ENCODE data around the gene PRKG1. TPM values are rescaled to one million over a fixed set of nuclear protein-coding genes. Genes with fewer than 3 reads are reported as not detected.

Gene PRKG1
- total RNA-seq, 1 donor = 19.5 TPM

- H3K27me3 ChIP-seq (ENCODE audit: insufficient read depth, low read length) = no peaks in the 10 kb centered on the region
- H3K27ac ChIP-seq (ENCODE audit: low read depth, low read length) = no peak overlapping the region
- H4K20me1 ChIP-seq (ENCODE audit: insufficient read depth, low read length) = no peaks in the 10 kb centered on the region
- no peak for DNase-seq (ENCODE audit: insufficient read length, low spot score, missing footprints)
- H3K79me2 ChIP-seq (ENCODE audit: insufficient read depth, low read length) = no peaks in the 10 kb centered on the region
- no peak overlapping the region for H3K4me2 ChIP-seq (ENCODE audit: insufficient read depth, low read length)
- no peak overlapping the region for H3K4me3 ChIP-seq (ENCODE audit: insufficient read depth, low read length)
- no peak overlapping the region for H2AFZ ChIP-seq (ENCODE audit: low read length)
- H3K9me3 ChIP-seq (ENCODE audit: low read depth, low read length) = no peaks in the 10 kb centered on the region
- H3K4me1 ChIP-seq (ENCODE audit: insufficient read depth, low read length) = peaks cover 13% of the 10 kb centered on the region
- no peaks in the 10 kb centered on the region for H3K36me3 ChIP-seq (ENCODE audit: insufficient read depth, low read length)
- TF ChIP-seq CTCF (IDR thresholded peaks at IDR 0.05; ENCODE audit: extremely low read depth, low read depth, low read length) = no peak
These were observed 64.9 kb downstream of the PRKG1 start for GRCh38 chr10:51139176-51139575.

- no peaks in the 10 kb centered on the region for H3K9me3 ChIP-seq (ENCODE audit: low read depth, low read length)
- no peaks in the 10 kb centered on the region for H3K27me3 ChIP-seq (ENCODE audit: insufficient read depth, low read length)
- no peak for DNase-seq (ENCODE audit: insufficient read length, low spot score, missing footprints)
- H2AFZ ChIP-seq (ENCODE audit: low read length) = no peak overlapping the region
- H4K20me1 ChIP-seq (ENCODE audit: insufficient read depth, low read length) = no peaks in the 10 kb centered on the region
- H3K27ac ChIP-seq (ENCODE audit: low read depth, low read length) = no peak overlapping the region
- TF ChIP-seq CTCF (IDR thresholded peaks at IDR 0.05; ENCODE audit: extremely low read depth, low read depth, low read length) = no peak
- H3K36me3 ChIP-seq (ENCODE audit: insufficient read depth, low read length) = no peaks in the 10 kb centered on the region
- H3K4me3 ChIP-seq (ENCODE audit: insufficient read depth, low read length) = no peak overlapping the region
- H3K4me2 ChIP-seq (ENCODE audit: insufficient read depth, low read length) = no peak overlapping the region
- H3K79me2 ChIP-seq (ENCODE audit: insufficient read depth, low read length) = no peaks in the 10 kb centered on the region
- peaks cover 13% of the 10 kb centered on the region for H3K4me1 ChIP-seq (ENCODE audit: insufficient read depth, low read length)
These were observed 66.7 kb downstream of the PRKG1 start for GRCh38 chr10:51141010-51141409.

GRCh38 chr10:51144161-51144781 is 70.0 kb downstream of the PRKG1 start:
- no peak overlapping the region for H2AFZ ChIP-seq (ENCODE audit: low read length)
- TF ChIP-seq CTCF (IDR thresholded peaks at IDR 0.05; ENCODE audit: extremely low read depth, low read depth, low read length) = no peak
- DNase-seq (ENCODE audit: insufficient read length, low spot score, missing footprints) = no peak
- H3K79me2 ChIP-seq (ENCODE audit: insufficient read depth, low read length) = no peaks in the 10 kb centered on the region
- H3K27me3 ChIP-seq (ENCODE audit: insufficient read depth, low read length) = no peaks in the 10 kb centered on the region
- no peaks in the 10 kb centered on the region for H4K20me1 ChIP-seq (ENCODE audit: insufficient read depth, low read length)
- H3K4me1 ChIP-seq (ENCODE audit: insufficient read depth, low read length) = no peaks in the 10 kb centered on the region
- H3K36me3 ChIP-seq (ENCODE audit: insufficient read depth, low read length) = no peaks in the 10 kb centered on the region
- no peak overlapping the region for H3K4me2 ChIP-seq (ENCODE audit: insufficient read depth, low read length)
- no peaks in the 10 kb centered on the region for H3K9me3 ChIP-seq (ENCODE audit: low read depth, low read length)
- H3K4me3 ChIP-seq (ENCODE audit: insufficient read depth, low read length) = no peak overlapping the region
- H3K27ac ChIP-seq (ENCODE audit: low read depth, low read length) = no peak overlapping the region

GRCh38 chr10:51145375-51145774 is 71.1 kb downstream of the PRKG1 start:
- TF ChIP-seq CTCF (IDR thresholded peaks at IDR 0.05; ENCODE audit: extremely low read depth, low read depth, low read length) = no peak
- Histone ChIP-seq H3K4me1 (ENCODE audit: insufficient read depth, low read length) (no peaks in the 10 kb centered on the region), H3K36me3 (ENCODE audit: insufficient read depth, low read length) (no peaks in the 10 kb centered on the region), H2AFZ (ENCODE audit: low read length) (no peak overlapping the region), H3K79me2 (ENCODE audit: insufficient read depth, low read length) (no peaks in the 10 kb centered on the region), H3K9me3 (ENCODE audit: low read depth, low read length) (no peaks in the 10 kb centered on the region), H4K20me1 (ENCODE audit: insufficient read depth, low read length) (no peaks in the 10 kb centered on the region), H3K27me3 (ENCODE audit: insufficient read depth, low read length) (no peaks in the 10 kb centered on the region), H3K4me2 (ENCODE audit: insufficient read depth, low read length) (no peak overlapping the region), H3K4me3 (ENCODE audit: insufficient read depth, low read length) (no peak overlapping the region), H3K27ac (ENCODE audit: low read depth, low read length) (no peak overlapping the region)
- DNase-seq (ENCODE audit: insufficient read length, low spot score, missing footprints) = no peak
